H1 (cell line): ENCODE data around the gene NAA16. TPM values are rescaled to one million over a fixed set of nuclear protein-coding genes. Genes with fewer than 3 reads are reported as not detected.

Source experiments
- NRF1 ChIP-seq: IDR thresholded peaks from 2 replicates; pipeline ENCODE4 v1.6.1; 2011; ENCODE audit warnings: mild to moderate bottlenecking, low read depth, low read length, improper control_type of control experiment
- SIRT6 ChIP-seq: IDR thresholded peaks from one replicate; pipeline ENCODE4 v1.7.1; 2012; ENCODE audit warnings: low read length, inconsistent platforms
- TCF12 ChIP-seq: IDR thresholded peaks from 2 replicates; pipeline ENCODE4 v1.6.1; 2011; ENCODE audit warnings: low read depth, mild to moderate bottlenecking, low read length
- USF2 ChIP-seq: IDR thresholded peaks from 2 replicates; pipeline ENCODE4 v1.6.1; 2011; ENCODE audit warnings: low read length, improper control_type of control experiment
- polyA plus RNA-seq, 7 experiments: library from polyadenylated mRNA; depleted of rRNA in 3 of 7; stranded (reverse) in 5 of 7; unstranded in 2 of 7; fragments of >200 nt in 5 of 7; fragments of 200-250 nt in 2 of 7; gene quantifications; 1 replicate in 5 of 7; 2 replicates in 1 of 7; 4 replicates in 1 of 7; pipeline versions ENCODE4 v1.2.1 to v1.2.3, GENCODE V29; 2011 to 2013; ENCODE audit warnings: missing spikeins in 2 of 7, mixed read lengths in 2 of 7
- total RNA-seq: library from RNA; stranded (reverse); fragmentation: NEBNext Ultra II Directional; extraction: Animal tissue kit (Norgen Biotek cat#: 25700); gene quantifications from 2 replicates; pipeline ENCODE4 v1.2.1, GENCODE V29; 2021

NAA16 gene
- total and polyA plus RNA-seq, 2 of the 8 experiments (the other 6 are each of a cell fraction or from before 2014, with no cell fraction given): 11.4 to 40.0 TPM

DNA sequence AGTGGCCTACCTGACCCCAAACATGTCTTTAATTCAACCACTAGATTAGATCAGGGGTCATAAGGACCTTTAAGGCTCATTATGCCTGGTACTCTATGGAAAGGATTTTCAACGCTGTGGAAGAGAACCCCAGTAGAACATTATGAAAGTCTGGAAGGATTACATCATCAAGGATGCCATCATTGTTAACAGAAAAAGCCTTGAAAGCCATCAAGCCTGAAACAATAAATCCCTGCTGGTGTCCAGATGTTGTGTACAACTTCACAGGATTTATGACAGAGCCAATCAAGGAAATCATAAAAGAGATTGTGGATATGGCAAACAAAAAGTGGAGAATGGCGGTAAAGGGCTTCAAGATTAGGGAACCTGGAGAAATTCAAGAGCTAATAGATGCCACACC, 59.7 kb downstream of the NAA16 start (continued):
- TF ChIP-seq USF2: no peak
- no peak for TF ChIP-seq SIRT6
- no peak for TF ChIP-seq NRF1
- no peak for TF ChIP-seq TCF12
